GM13977 (cell line): ENCODE measurements around the gene PTPRG.

Experiments
- DNase-seq: peaks from one replicate; pipeline ENCODE4 v3.0.0; 2012; ENCODE audit warnings: low spot score
- in situ Hi-C: fragments of 300-500 bp; cut with MboI; formaldehyde crosslinking; loops from one replicate; pipeline ENCODE4 v1.12.0; 2022; ENCODE audit warnings: low sequenced_read_pairs, low pct_unique_long_range_greater_than_20kb, mixed read lengths, inconsistent platforms; ENCODE audit not compliant: unreplicated experiment
- TF ChIP-seq, protein P1 (sequence below): IDR thresholded peaks from 2 replicates; pipeline ENCODE4 v1.5.1; 2012; ENCODE audit warnings: mild to moderate bottlenecking, control low read depth; ENCODE audit not compliant: insufficient read depth; ENCODE audit errors: extremely low read depth, missing control alignments

Gene PTPRG

GRCh38 chr3:61864886-61865285 lies 303.5 kb downstream of the PTPRG start:
- TF ChIP-seq, protein P1, sequence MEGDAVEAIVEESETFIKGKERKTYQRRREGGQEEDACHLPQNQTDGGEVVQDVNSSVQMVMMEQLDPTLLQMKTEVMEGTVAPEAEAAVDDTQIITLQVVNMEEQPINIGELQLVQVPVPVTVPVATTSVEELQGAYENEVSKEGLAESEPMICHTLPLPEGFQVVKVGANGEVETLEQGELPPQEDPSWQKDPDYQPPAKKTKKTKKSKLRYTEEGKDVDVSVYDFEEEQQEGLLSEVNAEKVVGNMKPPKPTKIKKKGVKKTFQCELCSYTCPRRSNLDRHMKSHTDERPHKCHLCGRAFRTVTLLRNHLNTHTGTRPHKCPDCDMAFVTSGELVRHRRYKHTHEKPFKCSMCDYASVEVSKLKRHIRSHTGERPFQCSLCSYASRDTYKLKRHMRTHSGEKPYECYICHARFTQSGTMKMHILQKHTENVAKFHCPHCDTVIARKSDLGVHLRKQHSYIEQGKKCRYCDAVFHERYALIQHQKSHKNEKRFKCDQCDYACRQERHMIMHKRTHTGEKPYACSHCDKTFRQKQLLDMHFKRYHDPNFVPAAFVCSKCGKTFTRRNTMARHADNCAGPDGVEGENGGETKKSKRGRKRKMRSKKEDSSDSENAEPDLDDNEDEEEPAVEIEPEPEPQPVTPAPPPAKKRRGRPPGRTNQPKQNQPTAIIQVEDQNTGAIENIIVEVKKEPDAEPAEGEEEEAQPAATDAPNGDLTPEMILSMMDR = no peak
- DNase-seq = no peak
- in situ Hi-C loops = loop anchor here (25.0 kb wide), 1 partner anchor 322 kb away; no protein-coding TSS in a partner anchor

DNA sequence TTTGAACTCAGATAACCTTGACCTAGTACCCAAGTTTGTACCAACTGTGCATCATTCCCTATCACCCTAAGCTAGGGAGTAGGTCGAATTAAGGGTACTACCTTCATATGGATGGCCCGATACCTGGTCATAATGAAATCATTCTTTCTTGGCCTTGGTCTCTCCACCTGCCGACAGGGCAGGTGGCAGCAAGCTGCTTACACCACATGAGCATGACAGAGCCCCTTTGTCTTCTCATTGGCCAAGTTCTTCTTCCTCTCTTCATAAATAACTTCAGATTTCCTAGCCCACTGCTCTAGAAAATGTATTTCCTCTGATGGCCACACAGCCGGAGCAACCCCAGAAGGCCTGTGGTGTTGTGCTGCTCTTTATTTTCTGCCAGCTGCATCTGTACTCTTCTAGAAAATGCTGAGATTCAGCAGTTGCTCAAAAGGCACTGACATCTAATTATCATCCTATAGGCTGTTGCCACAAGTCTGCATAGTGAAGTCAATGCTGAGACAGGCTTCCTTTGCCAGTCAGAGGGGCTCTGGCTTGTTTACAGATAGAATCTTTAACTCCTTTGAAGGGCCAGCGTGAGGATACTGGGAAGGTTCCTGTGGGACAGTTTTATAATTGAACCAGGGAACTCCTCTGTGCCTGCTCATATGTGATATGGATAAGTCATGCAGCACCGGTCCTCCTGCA lies 304.2 kb downstream of the PTPRG start:
- DNase-seq = no peak
- TF ChIP-seq, protein P1 = no peak
- in situ Hi-C loops = loop anchor here (25.0 kb wide), 1 partner anchor 322 kb away; no protein-coding TSS in a partner anchor

DNA sequence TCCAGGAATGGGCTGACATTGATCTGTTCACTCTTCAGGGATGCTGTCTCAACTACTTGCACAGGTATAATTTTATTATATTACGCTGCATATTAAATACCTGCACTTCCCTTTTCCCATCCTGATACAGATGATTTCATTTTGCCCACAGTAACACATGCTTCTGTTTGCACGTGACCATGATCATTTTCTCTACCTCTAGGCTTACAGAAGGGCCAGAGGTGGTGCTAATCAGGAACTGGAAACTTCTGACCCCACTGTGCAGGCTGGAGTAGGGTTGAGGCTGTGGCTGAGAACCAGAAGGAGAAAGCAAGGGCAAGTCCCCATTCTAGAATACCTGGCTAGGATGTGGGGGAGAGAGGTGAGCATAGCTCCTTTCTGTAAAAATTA lies 304.8 kb downstream of the PTPRG start:
- in situ Hi-C loops = loop anchor here (25.0 kb wide), 1 partner anchor 321 kb away; no protein-coding TSS in a partner anchor
- TF ChIP-seq, protein P1 = no peak
- DNase-seq = no peak

- no peak for DNase-seq
- in situ Hi-C loops = loop anchor here (25.0 kb wide), 1 partner anchor 320 kb away; no protein-coding TSS in a partner anchor
- TF ChIP-seq, protein P1 = no peak
Observed at GRCh38 chr3:61866961-61867461, 305.6 kb downstream of the PTPRG start.

DNA sequence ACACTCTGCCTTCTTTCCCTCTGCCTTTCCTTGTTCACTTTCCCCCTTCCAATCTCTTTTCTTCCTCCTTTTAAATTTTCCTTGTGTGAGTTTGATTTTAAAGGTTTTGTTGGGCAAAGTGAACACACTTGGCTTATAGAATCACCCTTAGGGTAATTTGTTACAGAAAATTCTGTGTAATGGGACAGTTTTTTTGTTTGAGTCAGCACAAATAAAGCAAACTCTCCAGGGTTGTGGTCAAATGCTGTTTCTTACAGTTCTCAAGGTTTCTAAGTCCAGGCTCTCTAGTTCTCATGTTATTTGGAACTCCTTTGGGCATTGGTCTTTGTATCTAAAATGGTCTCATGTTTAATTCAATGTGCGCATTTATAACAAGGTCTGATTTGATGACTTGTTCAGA lies 307.1 kb downstream of the PTPRG start:
- in situ Hi-C loops = loop anchor here (25.0 kb wide), 1 partner anchor 319 kb away; no protein-coding TSS in a partner anchor
- TF ChIP-seq, protein P1 = no peak
- DNase-seq = no peak

- TF ChIP-seq, protein P1 = no peak
- no peak for DNase-seq
- in situ Hi-C loops = loop anchor here (25.0 kb wide), 1 partner anchor 318 kb away; no protein-coding TSS in a partner anchor
Observed at GRCh38 chr3:61869371-61869770, 308.0 kb downstream of the PTPRG start.
